NCI-H2081 (cell line): ENCODE measurements around the gene ITSN1.

ENCODE experiments used
- DNase-seq, 2 experiments: peaks; one replicate each; lab custom pipeline; 2025; lab: John Stamatoyannopoulos, UW

Gene ITSN1

GRCh38 chr21:33731447-33731846 is 89.1 kb downstream of the ITSN1 start:
- no peak for DNase-seq

GRCh38 chr21:33732038-33732437 is 89.7 kb downstream of the ITSN1 start:
- DNase-seq, result no peak

DNA sequence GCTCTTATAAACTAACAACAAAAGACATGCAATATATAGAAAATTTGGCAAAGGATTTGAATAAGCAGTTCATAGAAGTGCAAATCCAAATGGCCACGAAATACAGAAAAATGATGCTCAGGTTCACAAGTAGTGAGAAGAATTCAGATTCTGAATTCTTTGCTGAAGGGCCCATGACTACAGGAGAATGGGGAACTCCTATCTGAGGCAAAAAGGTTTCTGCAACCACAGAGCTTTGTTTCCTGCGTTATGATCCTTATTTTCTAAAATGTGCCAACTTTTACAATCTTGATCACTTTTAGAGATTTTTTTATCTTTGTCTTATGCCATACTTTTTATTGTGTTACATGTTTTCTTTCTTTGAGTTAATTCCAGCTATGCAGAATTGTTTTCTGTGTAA is 91.3 kb downstream of the ITSN1 start:
- DNase-seq, result no peak

GRCh38 chr21:33734291-33734690 is 92.0 kb downstream of the ITSN1 start:
- DNase-seq, result no peak

- no peak for DNase-seq
These were observed 92.5 kb downstream of the ITSN1 start for GRCh38 chr21:33734818-33735217.

- no peak for DNase-seq
These were observed 94.3 kb downstream of the ITSN1 start for GRCh38 chr21:33736569-33736968.

DNA sequence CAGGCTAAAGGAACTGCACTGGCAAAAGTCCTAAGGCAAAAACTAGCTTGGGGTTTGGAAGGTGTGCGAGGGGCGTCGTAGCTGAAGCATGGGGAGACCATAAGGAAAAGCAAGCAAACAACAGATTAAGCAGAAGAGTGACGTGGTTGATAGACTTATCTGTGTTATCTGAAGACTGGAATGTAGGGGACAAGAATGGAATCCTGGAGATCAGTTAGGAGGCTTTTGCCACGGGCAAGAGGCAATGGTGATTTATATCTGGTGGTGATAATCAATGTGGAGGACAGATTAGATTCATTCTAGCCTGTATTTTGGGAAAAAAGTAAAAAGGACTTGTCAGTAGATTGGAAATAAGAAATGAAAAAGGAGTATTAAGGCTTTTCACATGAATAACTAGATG is 97.4 kb downstream of the ITSN1 start:
- no peak for DNase-seq

DNA sequence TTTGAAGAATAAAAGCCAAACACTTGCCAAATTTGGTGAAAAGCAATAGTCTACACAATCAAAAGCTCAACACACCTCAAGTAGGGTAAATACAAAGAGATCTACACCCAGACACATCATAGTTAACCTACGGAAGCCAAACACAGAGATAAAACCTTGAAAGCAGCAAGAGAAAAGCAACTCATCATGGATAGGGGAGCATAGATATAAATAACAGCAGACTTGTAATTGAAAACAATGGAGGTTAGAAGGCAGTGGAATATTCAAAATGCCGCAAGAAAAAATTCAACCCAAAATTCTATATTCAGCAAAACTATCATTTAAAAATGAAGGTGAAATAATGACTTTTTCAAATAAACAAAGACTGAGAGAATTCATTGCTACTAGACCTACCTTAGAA is 105.1 kb downstream of the ITSN1 start:
- no peak for DNase-seq

DNA sequence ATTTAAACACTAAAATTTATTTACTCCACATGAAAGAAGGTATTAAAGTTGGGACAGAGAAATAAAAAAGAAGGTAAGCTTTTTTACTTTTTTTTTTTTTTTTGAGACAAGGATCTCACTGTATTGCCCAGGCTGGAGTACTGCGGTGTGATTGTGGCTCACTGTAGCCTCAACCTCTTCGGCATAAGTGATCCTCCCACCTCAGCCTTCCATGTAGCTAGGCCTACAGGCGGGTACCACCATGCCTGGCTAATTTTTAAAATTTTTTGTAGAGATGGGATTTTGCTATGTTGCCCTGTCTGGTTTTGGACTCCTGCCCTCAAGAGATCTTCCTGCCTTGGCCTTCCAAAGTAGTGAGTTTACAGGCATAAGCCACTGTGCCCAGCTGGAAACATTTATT is 106.6 kb downstream of the ITSN1 start:
- DNase-seq, result no peak

GRCh38 chr21:33750017-33750416 is 107.7 kb downstream of the ITSN1 start:
- DNase-seq, result peak in 1 of 2 experiments; percentile 4

DNA sequence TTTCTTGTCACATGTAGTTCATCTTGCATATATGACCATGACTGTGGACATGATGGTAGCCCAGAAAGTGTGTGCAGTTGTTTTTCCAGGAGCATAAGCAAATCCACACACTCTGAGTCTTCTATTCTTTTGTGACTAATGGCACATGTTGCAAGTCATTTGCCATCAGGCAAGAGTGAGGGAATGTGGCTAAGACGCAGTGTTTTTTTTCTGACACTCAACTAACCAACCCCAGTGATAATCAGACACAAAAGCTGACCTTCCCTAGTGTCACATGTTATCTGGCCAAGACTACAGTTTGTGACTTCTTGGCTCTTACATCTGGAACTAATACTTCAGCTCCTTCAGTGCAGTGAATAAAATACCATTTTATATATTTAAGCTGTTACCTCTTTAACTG is 108.8 kb downstream of the ITSN1 start:
- no peak for DNase-seq

DNA sequence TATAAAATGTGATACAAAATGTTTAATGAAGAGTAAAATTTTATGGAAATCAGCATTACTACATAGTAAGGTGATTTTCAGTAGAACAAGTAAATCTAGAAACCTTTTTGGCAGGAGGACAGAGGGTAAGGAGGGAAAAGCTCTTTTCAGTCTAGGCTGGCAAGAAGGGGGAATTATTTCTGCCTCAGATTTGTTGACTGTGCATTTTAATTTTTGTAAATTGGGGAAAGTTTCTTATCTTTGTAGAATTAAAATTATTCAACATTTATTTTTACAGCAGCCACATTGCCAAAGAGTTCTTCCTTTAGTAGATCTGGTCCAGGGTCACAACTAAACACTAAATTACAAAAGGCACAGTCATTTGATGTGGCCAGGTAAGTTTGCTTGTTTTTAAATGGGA is 109.2 kb downstream of the ITSN1 start:
- DNase-seq, result no peak

DNA sequence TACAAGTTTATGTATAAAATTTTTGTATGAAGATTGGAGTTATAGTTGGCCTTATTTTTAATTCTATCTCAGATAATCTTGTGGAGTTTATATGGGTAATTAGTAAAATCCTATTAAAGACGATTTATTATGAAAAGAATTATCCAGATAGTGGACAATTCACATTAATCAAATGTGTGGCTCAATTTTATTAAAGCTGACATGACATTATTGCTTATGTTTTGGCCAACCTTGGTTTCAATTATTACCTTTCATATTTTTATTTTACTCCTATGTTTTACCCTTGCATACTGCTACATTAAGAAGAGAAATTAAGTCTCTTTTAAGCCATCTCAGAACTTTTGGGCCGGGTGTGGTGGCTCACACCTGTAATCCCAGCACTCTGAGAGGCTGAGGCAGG is 110.0 kb downstream of the ITSN1 start:
- no peak for DNase-seq

DNA sequence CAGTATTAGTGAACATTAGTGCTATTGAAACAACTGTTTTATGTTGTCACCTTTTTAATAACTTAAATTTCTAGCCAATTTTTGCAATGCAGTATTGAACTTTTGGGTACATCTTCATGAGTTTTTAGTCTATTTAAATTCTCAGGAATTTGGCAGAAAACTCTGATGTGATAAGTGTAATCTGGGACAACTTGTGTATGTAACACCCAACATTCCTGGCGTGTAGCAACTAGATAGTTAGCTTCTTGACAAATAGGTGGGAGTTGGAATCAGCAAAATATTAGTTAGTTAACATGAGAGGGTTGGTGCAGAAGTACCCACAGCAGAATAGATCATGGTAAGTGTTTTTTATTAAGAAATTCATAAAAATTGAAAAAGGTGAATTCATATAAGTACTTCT is 111.6 kb downstream of the ITSN1 start:
- no peak for DNase-seq

DNA sequence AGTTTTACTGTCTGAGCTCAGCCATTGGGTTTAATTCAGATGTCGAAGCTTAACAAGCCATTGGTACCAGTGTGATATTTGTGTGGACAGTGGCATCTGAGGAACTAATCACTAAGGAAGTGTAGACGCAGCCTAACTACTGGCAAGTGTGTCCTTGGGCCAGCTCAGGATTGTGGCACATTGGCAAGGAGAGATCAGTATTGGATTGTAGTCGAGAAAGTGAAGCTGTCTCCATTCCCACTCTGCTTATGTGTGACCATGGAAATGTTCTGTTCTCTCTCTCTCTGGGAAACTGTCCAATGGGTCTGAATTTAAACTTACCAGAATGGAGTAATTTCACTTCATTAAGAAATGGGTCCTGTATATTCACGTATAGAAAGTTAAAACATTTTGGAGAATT is 112.2 kb downstream of the ITSN1 start:
- no peak for DNase-seq

DNA sequence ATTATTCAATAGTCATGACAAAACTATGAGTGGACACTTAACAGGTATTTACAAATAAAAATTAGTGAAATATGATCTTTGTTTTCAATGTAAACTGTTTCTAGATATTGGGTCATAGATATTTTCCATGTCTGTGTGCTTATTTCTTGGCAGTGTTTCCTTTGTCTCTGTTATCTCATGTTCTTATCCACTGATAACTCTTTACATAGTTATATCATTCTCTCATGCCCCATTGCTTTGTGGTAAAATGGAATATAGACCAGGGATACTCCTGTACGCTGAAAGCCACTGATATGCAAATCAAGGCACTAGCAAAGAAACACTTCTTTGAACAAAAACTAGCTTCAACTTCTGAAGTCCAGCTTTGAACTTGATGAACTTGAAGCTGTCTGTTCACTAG is 113.1 kb downstream of the ITSN1 start:
- no peak for DNase-seq

GRCh38 chr21:33760641-33761440 is 118.5 kb downstream of the ITSN1 start:
- DNase-seq, result no peak

- no peak for DNase-seq
These were observed 119.2 kb downstream of the ITSN1 start for GRCh38 chr21:33761441-33762036.

- DNase-seq, result no peak
These were observed 120.7 kb downstream of the ITSN1 start for GRCh38 chr21:33762803-33763581.

DNA sequence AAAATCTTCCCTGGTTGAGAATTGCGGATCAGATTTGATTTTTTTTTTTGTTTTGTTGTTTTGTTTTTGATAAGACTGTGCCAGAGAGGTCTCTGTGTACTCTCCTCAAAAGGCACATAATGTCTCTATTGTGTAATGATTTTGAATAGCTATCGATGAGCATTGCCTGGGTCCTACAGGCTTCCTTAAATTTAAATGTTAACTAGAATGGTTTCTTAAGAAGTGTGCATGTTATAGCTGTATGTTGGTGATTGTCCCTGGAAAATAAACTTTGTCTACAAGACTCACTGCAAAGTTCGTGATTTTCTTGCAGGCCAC is 121.2 kb downstream of the ITSN1 start:
- DNase-seq, result no peak

- DNase-seq, result no peak
These were observed 124.9 kb downstream of the ITSN1 start for GRCh38 chr21:33767236-33767635.

GRCh38 chr21:33767960-33768359 is 125.7 kb downstream of the ITSN1 start:
- DNase-seq, result no peak

DNA sequence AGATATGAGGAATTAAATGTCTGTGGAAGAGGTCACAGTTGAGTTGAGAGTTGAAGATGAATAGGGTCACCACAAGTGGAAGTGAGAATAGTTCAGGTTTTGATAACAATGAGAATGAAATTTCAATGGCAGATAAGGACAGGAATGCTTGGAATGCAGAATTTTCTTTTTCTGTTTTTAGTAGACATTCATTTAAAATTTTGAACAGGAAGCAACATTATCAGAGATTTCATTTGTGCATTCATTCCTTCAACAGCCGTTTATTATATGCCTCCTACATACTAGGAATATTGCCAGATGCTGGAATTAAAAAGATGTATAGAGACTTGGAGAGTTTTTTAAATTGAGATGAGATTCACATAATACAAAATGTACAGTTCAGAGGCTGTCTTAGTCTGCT is 126.8 kb downstream of the ITSN1 start:
- DNase-seq, result no peak
